ENCODE results near the gene MRPL23.

MRPL23 gene

DNA sequence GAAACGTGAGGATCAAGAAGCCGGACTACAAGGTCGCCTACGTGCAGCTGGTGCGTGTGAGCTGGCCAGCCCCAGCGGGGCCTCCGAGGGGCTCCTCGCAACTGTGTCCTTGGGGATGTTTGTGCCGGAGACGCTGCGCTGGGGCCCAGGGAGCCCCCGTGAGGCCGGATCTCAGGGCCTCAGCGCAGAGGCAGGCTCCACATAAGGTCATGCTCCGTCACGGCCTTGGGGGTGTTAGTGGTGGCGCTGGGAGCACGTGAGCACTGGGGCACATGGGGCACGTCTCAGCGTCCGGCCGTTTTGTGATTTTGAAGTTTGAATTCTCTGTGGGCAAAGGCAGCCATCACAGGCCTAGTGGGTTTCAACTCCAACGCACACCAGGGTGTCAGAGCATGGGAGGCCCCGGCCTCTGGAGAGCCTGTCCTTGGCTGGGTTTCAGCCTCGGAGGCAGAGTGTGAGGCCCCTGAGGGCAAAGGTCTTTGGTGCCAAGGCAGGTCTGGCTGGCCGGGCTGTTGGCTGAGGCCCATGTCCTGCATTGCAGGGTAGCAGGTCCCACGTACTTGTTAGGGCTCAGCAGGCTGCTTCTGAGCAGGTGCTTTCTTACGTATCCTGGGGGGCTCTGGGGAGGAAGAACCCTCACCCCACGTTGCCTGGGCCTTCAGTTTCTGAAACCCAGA is 5.8 kb downstream of the MRPL23 start:
- DNase-seq (ENCODE audit: low read depth in 2 of 3, low spot score in 1 of 3), result no peak

- DNase-seq (ENCODE audit: low read depth in 2 of 3, low spot score in 1 of 3), result no peak
These were observed 6.5 kb downstream of the MRPL23 start for GRCh38 chr11:1953489-1954266.

GRCh38 chr11:1958367-1958766 is 11.2 kb downstream of the MRPL23 start:
- no peak for DNase-seq (ENCODE audit: low read depth in 2 of 3, low spot score in 1 of 3)

- DNase-seq (ENCODE audit: low read depth in 2 of 3, low spot score in 1 of 3), result no peak
These were observed 12.7 kb downstream of the MRPL23 start for GRCh38 chr11:1959786-1960185.

- DNase-seq (ENCODE audit: low read depth in 2 of 3, low spot score in 1 of 3), result no peak
These were observed 16.7 kb downstream of the MRPL23 start for GRCh38 chr11:1963864-1964263.

- DNase-seq (ENCODE audit: low read depth in 2 of 3, low spot score in 1 of 3), result no peak
These were observed 17.2 kb downstream of the MRPL23 start for GRCh38 chr11:1964348-1964747.

- no peak for DNase-seq (ENCODE audit: low read depth in 2 of 3, low spot score in 1 of 3)
These were observed 17.8 kb downstream of the MRPL23 start for GRCh38 chr11:1964955-1965354.

- no peak for DNase-seq (ENCODE audit: low read depth in 2 of 3, low spot score in 1 of 3)
These were observed 19.4 kb downstream of the MRPL23 start for GRCh38 chr11:1966531-1966930.

DNA sequence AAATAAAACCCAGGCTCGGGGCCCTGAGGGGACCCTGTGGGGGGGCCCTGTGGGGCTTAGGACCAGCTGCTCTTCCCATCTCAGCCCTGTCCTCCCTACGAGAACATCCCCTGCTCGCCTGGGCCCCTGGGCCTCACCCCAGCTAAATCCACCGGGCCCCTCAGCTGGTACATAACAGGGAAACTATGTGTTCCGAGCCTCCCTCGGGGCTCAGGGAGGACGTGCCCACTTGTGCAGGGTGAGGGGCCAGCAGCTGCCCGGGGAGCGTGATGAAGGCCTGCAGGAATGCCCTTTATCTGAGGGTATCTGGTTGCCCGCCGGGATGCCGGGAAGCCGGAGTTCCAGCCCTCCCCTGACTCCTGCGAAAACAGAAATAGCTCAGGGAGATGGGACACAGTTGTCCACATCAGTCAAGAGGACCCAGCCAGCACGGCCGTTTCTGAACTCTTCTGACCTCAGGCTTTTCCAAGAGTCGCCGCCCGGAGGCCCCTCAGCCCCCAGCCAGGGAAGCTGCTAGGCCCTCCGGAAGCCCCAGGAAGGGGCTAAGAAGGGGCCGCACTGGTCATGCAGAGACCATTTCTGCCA is 20.6 kb downstream of the MRPL23 start:
- no peak for DNase-seq (ENCODE audit: low read depth in 2 of 3, low spot score in 1 of 3)

GRCh38 chr11:1968454-1969002 is 21.4 kb downstream of the MRPL23 start:
- no peak for DNase-seq (ENCODE audit: low read depth in 2 of 3, low spot score in 1 of 3)

DNA sequence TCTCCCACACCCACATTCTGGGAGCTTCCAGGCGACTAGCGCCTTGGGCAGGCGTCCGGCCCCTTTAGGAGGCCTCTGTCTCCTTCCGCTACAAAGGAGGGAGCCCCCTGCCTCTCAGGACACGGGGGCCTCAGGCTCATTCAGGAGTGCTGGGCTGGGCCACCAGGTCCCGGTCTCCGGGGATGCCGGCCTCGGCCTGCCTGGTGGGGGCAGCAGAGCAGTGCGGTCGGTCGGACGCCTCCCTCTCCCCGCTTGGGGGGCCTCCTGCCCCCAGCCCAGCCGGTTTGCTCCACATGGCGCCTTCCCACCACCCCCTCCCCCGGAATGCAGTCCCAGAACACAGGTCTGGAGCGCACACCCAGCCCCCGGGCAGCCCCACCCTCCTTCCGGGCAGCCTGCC is 21.9 kb downstream of the MRPL23 start:
- no peak for DNase-seq (ENCODE audit: low read depth in 2 of 3, low spot score in 1 of 3)

GRCh38 chr11:1969776-1970175 is 22.6 kb downstream of the MRPL23 start:
- DNase-seq (ENCODE audit: low read depth in 2 of 3, low spot score in 1 of 3), result no peak

GRCh38 chr11:1970956-1971355 is 23.8 kb downstream of the MRPL23 start:
- DNase-seq (ENCODE audit: low read depth in 2 of 3, low spot score in 1 of 3), result no peak

GRCh38 chr11:1975185-1975584 is 28.1 kb downstream of the MRPL23 start:
- no peak for DNase-seq (ENCODE audit: low read depth in 2 of 3, low spot score in 1 of 3)

GRCh38 chr11:1978720-1979473 is 31.8 kb downstream of the MRPL23 start:
- no peak for DNase-seq (ENCODE audit: low read depth in 2 of 3, low spot score in 1 of 3)

- DNase-seq (ENCODE audit: low read depth in 2 of 3, low spot score in 1 of 3), result no peak
These were observed 32.5 kb downstream of the MRPL23 start for GRCh38 chr11:1979607-1980006.

- DNase-seq (ENCODE audit: low read depth in 2 of 3, low spot score in 1 of 3), result no peak
These were observed 35.9 kb downstream of the MRPL23 start for GRCh38 chr11:1982873-1983600.

DNA sequence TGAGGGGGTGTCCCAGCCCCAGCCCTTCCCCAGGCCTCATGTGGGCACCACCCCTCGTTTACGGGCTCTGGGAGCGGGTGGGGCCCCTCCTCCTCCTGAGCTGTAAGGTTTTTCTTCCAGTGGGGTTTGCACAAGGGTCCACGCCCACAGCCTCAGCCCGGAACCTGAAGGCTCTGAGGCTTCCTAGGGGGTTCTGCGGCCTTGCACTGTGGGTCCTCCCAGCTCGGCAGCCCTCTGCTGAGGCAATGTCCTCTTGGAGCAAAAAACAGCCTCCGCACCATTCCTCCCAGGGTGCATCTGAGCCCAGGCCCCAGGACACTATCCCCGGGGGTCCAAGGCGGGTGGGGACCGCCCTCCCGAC is 36.4 kb downstream of the MRPL23 start:
- no peak for DNase-seq (ENCODE audit: low read depth in 2 of 3, low spot score in 1 of 3)

- no peak for DNase-seq (ENCODE audit: low read depth in 2 of 3, low spot score in 1 of 3)
These were observed 39.9 kb downstream of the MRPL23 start for GRCh38 chr11:1987024-1987423.

- no peak for DNase-seq (ENCODE audit: low read depth in 2 of 3, low spot score in 1 of 3)
These were observed 41.0 kb downstream of the MRPL23 start for GRCh38 chr11:1988174-1988573.
